ENCODE results near the gene NBAS.
A peak's percentile ranks its signal among the peaks of the same experiment; 100 is the strongest.

Gene NBAS

GRCh38 chr2:15307526-15307925 lies 253.6 kb downstream of the NBAS start:
- no peak for DNase-seq

- no peak for DNase-seq
These were observed 254.4 kb downstream of the NBAS start for GRCh38 chr2:15306706-15307105.

DNA sequence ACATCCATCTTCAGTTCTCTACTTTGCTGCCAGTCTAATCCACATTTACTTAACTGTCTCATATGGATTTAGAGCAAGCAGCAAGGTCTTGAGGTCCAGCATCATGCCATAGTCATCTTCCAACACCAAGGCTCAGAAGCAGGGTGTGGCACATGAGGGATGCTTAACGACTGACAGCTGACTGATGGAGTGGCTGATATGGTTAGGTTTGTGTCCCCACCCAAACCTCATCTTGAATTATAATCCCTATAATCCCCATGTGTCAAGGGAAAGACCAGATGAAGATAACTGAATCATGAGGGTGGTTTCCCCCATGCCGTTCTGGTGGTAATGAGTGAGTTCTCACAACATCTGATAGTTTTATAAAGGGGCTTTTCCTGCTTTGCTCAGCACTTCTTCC lies 257.3 kb downstream of the NBAS start:
- no peak for DNase-seq

GRCh38 chr2:15302154-15302553 lies 259.0 kb downstream of the NBAS start:
- no peak for DNase-seq

DNA sequence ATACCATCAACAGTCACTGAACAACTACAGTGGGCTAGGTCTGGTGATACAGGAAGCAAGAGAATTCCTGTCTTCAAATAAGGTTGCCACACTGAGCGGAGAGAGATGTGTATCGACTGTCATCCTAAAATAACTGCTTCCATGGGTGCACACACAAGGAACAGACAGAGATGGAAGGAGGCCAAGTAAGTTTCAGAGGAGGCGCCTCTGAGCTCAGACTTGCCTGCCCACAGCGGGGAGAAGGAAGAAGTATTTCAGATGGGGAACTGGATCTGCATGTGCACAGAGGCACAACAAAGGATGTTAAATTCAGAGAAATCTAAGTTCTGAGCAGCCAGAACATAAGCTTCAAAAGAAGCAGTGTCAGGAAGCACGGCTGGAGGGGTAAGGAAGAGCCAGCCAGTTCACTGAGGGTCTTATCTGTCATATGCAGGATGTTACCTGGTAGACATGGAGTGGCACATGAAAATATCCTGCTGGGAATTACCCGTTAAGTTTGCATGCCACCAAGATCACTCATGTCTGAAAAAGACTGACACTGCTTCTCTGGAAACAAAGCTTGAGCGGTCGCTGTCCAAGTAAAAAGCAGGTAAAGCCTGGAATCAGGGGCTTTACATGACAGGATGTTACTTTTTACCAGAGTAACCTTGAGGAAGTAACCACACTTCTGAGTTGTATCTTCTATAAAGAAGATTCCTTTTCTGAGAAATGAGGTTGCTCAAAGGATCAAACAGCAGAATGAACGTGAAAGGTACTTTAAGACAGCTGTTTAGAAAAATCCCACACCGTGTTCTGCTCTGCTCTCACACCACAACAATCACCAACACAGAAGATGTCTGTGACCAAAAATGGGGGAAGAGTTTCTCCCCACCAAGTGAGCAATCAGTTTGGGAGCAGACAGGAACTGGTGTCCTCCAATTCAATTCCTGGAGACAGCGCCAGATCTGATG lies 260.2 kb downstream of the NBAS start:
- DNase-seq, result no peak

DNA sequence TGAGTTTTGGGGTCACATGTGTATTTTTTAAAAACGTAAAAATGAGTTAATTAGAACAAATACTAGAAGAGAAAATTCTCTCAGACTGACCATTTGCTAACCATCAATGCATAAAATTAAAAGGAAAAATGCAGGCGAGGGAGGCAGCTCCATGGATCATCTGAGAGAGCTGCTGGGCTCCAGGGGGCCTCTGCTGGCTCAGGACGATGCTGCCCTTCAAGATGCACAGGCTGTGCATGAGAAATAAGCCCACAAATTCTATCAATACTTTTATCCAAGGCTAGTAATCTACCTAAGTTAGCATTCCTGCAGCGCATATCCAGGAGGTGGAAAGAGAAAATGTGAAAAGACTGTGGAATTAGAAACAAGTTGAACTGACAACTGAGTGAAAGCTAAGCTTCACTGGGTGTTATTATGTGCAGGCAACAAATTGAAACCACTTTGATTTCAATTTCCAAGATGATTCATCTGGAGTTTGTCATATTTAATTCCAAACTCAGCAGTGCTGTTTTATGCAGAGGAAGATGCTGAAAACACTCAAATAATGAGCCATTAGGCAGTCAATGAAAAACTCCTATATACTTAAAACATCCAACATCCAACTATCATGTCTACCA lies 261.1 kb downstream of the NBAS start:
- peak in 1 of 51 donors; percentile 7 for DNase-seq

GRCh38 chr2:15298770-15299169 lies 262.4 kb downstream of the NBAS start:
- peak in 1 of 51 donors; percentile 13 for DNase-seq

- DNase-seq, result no peak
These were observed 267.7 kb downstream of the NBAS start for GRCh38 chr2:15293262-15293937.

GRCh38 chr2:15287447-15288184 lies 273.5 kb downstream of the NBAS start:
- DNase-seq, result no peak

GRCh38 chr2:15284614-15285013 lies 276.5 kb downstream of the NBAS start:
- DNase-seq, result no peak

GRCh38 chr2:15281681-15282080 lies 279.5 kb downstream of the NBAS start:
- DNase-seq, result no peak

- DNase-seq, result no peak
These were observed 281.8 kb downstream of the NBAS start for GRCh38 chr2:15279201-15279876.

GRCh38 chr2:15278296-15278695 lies 282.8 kb downstream of the NBAS start:
- no peak for DNase-seq

GRCh38 chr2:15275346-15275745 lies 285.8 kb downstream of the NBAS start:
- DNase-seq, result no peak

GRCh38 chr2:15273452-15273851 lies 287.7 kb downstream of the NBAS start:
- no peak for DNase-seq

DNA sequence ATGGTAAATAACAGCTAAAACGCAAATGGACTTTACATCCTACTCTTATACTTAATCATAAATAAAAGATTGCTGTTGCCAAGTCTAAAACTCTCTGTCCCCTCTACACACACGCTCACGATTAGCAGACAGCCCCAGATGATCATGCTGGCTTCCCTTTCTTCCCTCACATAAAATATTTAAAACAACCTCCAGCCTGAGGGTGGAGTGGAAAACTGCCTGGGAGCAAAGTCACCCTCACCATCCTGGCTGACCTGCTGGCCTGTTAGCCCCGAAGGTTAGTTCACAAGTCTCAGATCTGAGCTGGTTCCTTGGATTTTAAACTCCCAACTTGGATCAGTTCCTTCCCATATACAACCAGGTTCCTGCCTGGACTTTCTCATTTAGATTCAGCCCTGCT lies 288.2 kb downstream of the NBAS start:
- no peak for DNase-seq

GRCh38 chr2:15271941-15272542 lies 289.1 kb downstream of the NBAS start:
- no peak for DNase-seq

GRCh38 chr2:15271276-15271675 lies 289.9 kb downstream of the NBAS start:
- DNase-seq, result no peak

DNA sequence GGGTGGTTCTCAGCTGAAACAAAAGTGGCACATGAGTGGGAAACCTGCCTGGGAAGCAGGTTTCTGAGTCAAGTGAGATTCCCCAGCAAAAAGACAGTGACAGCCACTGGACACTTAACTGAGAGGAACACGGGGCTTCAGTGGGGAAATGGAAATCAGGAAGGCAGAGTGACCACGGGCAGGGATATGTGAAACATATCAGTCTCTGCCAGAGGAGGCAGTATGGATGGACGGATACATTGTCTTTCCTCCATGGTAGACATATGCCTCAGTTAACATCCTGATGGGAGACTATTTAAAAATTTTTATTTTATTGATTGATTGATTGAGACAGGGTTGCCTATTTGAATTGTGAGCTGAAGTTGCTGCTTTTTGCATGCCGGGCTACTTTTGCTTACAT lies 292.1 kb downstream of the NBAS start:
- DNase-seq, result no peak

DNA sequence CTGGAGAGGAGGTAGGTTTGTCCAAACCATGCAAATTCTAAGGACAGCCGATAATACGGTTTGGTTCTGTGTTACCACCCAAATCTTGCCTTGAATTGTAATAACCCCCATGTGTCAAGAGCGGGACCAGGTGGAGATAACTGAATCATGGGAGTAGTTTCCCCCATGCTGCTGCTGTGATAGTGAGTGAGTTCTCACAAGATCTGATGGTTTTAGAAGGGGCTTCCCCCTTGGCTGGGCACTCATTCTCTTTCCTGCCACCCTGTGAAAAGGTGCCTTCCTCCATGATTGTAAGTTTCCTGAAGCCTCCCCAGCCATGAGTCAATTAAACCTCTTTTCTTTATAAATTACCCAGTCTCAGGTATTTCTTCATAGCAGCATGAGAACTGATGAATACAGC lies 295.2 kb downstream of the NBAS start:
- DNase-seq, result no peak

Data from hypothalamus (tissue), 51 donors.